NCI-H1694 treated with DMSO at 0.1 percent for 48 hours (cell line): ENCODE measurements around the gene PPP1R27.

Experiments used
- DNase-seq: peaks from one replicate; lab custom pipeline; 2025; lab: John Stamatoyannopoulos, UW

Gene PPP1R27

DNA sequence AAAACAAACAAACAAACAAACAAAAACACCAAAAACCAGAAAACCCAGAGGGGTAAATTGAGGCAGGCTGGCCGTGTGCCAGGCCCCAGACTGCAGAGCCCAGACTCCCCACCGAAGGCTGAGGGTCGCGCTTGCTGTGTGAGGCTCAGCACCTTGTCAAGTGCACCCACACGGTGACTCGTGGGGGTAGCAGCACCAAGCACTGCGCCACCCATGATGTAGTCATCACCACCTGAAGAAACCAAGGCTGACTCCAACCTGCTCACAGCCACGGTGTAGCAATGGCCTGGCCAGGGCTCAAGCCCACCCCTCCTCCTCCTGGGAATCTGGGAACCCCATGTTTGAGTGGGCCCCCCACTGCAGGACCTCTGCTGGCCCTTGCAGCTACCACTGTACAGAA lies 13.7 kb downstream of the PPP1R27 start:
- DNase-seq: no peak

DNA sequence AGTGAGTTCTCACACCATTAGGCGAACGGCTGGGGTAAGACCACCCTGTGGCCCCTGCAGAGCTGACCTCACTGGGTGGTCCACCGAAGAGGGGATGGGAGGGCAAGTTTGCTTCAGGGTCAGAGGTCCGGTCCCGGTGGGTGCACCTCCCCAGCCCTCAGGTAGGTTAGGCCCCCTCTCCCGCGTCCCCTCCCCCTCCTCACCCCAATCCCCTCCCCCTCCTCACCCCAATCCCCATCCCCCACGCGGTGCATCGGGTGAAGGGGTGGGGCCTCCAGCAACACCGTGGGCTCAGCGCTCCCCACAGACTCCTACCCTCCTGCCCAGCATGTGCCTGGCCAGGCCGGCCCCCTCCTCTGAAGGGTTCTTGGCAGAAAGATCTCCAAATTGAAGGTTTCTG lies 15.1 kb downstream of the PPP1R27 start:
- no peak for DNase-seq

DNA sequence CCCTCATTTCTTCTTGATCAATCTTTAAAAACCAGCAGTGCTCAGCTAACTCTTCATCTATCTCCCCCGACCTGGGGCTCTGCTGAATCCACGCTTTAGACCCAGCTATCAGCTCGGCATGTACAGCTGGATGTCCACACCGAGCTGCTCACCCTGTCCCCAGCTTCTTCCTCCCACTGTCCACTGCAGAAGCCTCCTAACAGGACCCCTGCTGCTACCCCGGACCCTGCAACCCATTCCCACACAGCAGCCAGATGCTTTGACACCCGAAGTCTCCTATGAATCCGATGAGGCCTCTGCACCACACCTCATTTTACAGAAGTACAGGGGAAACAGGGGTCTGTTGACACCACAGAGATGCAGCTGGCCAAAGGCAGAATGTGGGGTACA lies 17.1 kb downstream of the PPP1R27 start:
- DNase-seq: no peak

DNA sequence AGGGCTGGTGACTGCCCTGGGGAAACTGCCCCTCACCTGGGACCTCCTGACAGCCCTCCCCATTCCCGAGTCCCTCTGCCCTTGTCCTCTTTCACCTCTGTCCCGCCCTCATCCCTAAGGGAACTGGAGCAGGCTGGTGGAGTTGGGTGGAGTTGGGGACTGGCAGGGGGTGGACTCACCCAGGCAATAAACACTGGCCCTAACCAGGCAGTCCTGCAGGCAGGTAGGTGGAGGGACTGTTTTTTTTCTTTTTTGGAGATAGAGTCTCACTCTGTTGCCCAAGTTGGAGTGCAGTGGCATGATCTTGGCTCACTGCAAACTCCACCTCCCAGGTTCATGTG lies 19.2 kb downstream of the PPP1R27 start:
- no peak for DNase-seq

DNA sequence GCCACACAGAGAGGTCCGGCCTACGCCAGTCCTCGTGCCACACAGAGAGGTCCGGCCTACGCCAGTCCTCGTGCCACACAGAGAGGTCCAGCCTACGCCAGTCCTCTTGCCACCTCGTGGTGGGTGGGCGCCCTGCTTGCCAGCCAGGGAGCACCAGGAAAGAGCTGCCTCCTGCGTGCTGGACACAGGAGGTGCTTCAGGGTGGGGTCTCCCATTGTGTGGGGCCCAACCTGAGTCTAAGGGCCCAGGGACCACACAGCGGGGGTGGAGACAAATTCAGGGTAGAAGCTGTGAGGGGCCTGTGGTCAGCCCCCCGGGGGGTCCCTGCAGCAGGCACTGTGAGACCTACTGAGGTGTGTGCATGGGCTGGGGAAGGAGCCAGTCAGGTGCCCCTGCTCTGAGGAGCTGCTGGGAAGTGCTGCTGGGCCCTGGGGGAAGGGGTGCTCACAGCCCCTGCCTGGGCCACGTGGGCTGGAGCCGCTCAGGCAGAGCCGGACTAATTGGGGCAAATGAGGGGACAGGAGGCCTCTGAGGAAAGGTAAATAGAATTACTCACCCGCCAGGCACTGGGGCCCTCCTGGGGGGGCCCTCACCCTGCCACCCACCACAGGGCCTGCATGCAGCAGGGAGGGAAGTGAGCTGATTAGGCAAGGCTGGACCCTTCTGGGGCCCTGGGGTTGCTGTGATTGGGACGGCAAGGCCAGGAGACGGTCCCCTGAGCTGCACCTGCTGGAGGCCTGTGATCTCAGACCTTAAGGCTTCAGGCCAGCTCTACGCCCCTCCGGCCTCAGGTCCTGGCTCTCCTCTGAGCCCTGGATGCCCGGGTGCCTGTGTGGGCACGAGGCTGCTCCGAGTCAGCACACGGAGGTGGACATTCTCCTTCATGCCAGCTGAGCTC lies 19.9 kb downstream of the PPP1R27 start:
- DNase-seq: peak; percentile 21

DNA sequence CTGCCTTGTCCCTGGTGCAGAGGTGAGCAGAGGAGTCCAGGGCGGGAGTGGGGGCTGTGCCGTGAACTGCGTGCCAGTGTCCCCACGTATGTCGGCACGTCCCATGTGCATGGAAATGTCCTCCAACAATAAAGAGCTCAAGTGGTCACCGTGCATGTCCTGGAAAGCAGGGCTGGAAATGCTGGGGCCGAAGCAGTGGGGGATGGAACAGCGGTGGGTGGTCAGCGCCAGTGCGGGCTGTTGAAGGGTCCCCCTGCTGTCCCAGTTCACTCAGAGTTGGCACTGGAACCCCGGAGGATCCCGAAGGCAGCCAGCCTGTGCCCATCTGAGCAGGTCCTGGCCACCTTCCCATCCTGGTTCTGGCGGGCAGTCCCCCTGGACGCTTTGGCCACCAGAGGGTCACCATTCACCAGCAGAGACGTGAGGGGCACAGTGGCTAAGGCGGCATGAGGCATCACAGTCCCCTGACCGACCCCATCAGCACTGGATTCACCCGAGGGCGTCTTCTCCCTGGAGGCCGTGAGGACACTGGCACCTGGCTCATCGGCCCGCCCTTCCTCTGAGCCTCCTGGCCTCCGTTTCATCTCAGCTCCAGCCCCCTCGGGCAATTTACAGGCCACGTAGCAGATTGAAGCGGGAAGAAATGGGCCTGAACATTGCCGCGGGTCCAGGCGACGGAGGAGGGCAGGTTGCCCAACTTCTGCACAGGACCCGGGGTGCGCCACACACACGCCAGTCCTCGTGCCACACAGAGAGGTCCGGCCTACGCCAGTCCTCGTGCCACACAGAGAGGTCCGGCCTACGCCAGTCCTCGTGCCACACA lies 20.8 kb downstream of the PPP1R27 start:
- DNase-seq: no peak

DNA sequence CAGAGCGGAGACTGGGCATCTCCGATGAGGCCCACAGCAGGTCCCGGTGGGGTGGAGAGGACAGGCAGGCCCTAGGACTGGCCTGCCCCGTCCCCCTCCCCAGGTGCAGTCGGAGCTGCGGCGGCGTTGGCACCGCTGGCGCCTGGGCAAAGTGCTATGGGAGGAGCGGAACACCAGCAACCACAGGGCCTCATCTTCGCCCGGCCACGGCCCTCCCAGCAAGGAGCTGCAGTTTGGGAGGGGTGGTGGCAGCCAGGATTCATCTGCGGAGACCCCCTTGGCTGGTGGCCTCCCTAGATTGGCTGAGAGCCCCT lies 21.5 kb downstream of the PPP1R27 start:
- no peak for DNase-seq

DNA sequence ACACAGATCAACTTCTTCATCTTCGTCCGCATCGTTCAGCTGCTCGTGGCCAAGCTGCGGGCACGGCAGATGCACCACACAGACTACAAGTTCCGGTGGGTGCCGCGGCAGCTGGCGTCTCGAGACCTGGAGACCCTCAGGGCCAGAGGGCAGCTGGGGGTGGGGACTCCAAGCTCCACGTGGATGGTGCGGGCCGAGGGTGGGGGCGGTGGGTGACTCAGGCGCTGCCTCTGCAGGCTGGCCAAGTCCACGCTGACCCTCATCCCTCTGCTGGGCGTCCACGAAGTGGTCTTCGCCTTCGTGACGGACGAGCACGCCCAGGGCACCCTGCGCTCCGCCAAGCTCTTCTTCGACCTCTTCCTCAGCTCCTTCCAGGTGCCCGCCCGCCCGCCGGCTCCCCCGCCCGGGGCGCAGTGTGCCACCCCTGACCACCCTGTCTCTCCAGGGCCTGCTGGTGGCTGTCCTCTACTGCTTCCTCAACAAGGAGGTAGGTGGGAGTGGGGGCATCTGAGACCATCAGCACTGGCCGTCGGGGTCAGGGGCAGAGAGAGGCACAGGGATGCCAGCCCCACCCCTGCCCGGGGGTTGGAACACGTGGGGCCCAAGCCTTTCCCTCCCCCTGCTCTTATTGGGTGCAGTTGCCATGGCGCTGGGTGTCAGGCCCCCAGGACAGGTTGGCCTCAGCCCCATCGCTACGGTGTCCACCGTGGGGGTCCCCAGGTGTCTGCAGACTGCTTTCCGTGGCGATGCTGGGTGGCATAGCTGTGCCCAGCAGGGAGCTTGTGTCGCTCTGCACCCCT lies 22.1 kb downstream of the PPP1R27 start:
- DNase-seq: no peak

DNA sequence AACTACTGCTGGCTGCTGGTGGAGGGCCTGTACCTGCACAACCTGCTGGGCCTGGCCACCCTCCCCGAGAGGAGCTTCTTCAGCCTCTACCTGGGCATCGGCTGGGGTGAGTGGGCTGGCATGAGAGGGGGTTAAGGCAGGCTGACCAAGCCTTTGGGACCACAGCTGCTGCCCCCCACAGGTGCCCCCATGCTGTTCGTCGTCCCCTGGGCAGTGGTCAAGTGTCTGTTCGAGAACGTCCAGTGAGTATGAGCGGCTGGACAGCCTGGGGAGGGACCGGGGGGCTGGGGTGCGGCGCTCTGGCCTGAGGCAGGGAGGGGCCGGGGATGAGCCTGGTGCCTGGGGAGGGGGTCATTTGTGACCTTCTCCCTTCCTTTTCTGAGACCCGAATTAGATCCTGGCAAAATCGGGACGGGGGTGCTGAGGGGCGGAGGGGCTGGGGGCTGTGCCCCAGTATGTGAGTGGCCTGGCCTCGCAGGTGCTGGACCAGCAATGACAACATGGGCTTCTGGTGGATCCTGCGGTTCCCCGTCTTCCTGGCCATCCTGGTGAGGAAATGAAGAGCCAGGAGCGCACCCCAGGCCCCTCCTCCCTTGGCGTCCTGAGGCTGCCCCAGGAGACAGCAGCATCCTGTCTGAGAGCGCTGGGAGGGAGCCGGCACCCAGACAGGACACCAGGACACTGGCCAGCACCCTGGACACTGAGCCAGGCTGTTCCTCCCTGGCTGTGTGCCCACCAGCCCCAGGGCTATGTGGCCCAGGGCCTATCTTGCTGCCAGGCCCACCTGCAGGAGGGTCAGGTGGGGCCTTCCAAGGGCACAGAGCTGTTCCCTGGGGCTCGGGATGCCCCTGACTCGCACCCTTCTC lies 22.9 kb downstream of the PPP1R27 start:
- no peak for DNase-seq

DNA sequence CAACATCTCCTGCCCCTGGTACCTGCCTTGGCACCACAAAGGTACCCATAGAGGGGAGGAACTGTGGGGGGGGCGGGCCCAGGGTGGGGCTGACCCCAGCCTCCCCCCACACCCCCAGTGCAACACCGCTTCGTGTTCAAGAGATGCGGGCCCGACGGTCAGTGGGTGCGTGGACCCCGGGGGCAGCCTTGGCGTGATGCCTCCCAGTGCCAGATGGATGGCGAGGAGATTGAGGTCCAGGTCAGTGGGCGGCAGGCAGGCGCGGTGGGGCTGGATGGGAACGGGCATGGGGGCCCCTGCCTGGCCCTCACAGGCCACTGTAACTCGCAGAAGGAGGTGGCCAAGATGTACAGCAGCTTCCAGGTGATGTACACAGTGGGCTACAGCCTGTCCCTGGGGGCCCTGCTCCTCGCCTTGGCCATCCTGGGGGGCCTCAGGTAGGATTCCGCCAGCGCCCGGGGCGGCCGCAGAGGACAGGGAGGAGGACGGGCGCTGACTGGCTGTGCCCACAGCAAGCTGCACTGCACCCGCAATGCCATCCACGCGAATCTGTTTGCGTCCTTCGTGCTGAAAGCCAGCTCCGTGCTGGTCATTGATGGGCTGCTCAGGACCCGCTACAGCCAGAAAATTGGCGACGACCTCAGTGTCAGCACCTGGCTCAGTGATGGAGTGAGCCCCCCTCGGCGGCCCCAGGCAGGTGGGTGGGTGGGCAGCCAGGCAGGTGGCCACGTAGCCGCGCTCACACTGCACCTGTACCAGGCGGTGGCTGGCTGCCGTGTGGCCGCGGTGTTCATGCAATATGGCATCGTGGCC lies 23.8 kb downstream of the PPP1R27 start:
- DNase-seq: no peak

DNA sequence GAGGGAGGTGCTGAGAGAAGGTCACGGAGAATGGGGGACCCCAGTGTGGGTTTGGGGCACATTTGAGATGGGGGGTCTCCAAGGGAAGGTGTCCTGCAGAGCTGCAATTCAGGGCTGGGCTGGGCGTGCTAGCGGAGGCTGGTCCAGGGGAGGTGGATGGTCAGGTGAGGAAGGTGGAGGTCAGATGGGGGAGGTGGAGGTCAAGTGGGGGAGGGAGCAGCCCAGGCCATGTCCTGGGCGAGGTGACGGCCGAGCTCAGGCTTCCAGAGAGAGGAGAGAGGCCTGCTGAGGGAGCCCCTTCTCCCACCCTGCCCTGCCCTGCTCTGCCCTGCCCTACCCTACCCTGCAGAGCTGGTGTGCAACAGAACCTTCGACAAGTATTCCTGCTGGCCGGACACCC lies 24.4 kb downstream of the PPP1R27 start:
- no peak for DNase-seq

DNA sequence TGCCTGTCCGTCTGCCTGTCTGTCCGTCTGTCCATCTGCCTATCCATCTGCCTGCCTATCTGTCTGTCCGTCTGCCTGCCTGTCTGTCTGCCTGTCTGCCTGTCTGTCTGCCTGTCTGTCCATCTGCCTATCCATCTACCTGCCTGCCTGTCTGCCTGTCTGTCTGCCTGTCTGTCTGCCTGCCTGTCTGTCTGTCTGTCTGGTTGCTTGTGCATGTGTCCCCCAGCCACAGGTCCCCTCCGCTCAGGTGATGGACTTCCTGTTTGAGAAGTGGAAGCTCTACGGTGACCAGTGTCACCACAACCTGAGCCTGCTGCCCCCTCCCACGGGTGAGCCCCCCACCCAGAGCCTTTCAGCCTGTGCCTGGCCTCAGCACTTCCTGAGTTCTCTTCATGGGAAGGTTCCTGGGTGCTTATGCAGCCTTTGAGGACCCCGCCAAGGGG lies 25.3 kb downstream of the PPP1R27 start:
- no peak for DNase-seq

DNA sequence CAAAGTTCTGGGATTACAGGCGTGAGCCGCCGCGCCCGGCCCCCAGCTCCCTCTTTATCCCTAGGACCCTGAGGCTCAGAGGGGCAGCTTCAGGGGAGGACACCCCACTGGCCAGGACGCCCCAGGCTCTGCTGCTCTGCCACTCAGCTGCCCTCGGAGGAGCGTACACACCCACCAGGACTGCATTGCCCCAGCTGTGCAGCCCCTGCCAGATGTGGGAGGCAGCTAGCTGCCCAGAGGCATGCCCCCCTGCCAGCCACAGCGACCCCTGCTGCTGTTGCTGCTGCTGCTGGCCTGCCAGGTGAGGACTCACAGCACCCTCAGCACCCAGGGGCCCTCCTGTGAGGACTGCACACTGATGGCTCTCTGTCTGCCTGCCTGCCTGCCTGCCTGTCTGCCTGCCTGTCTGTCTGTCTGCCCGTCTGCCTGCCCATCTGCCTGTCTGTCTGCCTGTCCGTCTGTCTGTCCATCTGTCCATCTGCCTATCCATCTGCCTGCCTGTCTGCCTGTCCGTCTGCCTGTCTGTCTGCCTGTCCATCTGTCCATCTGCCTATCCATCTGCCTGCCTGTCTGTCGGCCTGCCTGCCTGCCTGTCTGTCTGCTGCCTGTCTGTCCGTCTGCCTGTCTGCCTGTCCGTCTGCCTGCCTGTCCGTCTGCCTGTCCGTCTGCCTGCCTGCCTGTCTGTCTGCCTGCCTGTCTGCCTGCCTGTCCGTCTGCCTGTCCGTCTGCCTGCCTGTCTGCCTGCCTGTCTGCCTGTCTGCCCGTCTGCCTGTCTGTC lies 25.9 kb downstream of the PPP1R27 start:
- no peak for DNase-seq

DNA sequence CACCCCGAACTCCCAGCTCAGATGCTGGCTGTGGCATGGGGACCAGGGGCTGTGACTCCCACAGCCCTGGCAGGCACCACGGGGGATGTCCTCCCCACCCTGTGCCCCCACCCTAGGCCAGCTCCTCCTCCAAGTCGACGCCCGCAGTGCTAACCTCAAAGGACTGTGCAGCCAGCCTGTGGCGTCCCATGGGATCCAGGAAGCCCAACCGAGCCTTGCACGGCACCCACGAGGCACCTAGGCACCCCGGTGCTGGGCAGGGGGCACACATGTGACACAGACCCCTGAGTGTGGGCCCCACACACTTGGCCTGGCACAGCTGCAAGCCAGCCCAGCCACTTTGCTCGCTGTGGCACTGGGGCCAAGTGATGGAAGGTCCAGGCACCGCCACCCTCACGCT lies 27.0 kb downstream of the PPP1R27 start:
- DNase-seq: no peak

DNA sequence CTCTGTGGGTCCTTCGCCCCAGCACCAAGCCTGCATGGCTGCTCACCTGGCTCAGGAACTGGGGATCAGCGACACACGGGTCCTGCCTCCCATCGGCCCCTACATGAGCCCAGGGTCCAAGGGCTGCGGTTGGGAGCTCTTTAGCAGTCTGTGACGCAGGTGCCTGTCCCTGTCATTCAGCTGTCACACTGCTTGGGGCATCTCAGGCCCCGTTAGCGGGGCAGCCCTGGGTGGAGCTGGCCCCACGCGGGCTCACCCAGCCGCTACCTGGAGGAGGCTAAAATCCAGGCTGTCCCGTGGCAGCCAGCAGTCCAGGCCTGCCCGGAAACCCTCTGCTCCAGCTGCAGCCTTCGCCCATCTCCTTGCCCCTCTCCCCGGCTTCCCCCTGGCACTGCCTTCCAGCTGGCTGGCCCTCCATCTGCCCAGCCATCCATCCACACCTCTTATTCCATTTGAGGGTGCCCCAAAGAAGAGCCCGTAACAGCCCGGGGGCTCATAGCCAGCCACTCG lies 27.6 kb downstream of the PPP1R27 start:
- DNase-seq: no peak

DNA sequence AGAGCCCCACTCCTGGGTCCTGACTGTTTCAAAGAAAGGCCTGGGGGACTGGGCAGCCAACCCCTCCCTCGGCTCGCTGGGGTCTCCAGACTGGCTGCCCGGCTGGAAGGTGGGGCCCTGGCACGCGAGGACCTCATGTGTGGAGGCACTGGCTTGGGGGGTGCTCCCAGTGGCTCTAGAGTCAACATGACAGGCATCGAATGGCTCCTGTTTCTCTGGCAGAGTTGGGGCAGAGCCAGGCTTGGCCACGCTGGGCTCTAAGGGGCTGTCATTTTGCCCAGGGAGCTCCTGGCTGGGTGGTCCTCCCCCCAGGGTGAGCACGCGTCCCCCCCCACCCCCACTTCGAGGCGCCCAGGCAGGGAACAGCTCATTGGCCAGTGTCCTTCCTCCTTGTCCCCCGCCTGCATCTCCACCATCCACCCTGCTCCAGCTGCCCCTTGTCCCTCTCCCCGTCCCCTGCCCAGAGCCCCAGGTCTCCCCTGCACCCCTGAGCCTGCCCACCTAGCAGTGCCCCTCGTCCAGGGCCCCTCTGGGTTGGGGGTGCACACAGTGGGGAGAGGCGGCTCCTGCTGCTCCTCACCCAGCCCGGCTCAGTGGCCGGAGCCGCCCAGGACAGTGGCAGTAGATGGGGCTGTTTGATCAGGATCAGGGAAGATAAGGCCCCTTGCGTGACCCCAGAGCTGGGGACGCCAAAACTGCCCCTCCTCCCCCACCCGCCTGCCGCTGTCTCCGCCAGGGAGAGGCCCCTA lies 28.2 kb downstream of the PPP1R27 start:
- no peak for DNase-seq

DNA sequence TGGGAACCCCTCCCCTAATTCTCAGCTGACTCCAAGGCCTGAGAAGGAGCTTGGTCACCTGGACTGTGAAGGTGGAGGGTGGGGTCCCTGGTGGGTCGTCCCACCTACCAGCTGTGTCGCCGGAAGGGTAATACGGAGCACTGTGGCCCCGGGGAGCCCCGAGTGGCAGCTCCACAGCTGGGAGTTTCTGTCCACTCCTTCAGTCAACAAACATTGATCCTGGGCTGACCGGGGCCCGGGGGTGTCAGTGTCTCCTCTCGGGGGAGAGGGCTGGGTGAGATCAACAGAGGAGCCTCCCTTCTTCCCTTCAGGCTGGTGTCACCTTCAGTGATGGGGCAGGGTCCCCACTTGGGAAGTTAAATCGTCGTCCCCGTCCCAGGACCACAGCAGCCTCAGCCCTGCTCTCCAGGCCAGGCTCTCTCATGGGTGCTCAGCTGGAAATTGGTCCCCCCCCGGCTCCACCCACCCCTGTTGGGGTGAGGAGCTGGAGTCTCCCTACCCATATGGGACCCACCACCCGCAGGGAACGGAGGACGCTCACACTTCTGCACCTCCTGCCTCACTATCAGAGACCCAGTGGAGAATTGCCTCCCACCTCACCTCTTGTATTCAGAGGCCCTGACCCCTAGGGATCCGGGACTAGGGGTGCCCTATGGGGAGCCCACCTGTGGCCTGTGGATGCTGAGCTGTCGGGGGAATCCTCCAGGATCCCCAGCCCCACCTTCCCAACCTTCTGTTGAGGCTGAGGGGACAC lies 29.0 kb downstream of the PPP1R27 start:
- DNase-seq: no peak
